Left lung (tissue), 10 donors: ENCODE data around the gene ARID5B. TPM values are rescaled to one million over a fixed set of nuclear protein-coding genes. Genes with fewer than 3 reads are reported as not detected.

Source experiments
- ATAC-seq: fragments of 200-7000 bp; cut with Tn5 transposase; one replicate; pipeline ENCODE4 v1.9.1; 2020; ENCODE audit warnings: moderate library complexity
- DNase-seq, 4 donors: peaks; one replicate each; pipeline ENCODE4 v3.0.0-alpha.2; 2013 to 2020
- H3K27ac ChIP-seq, 2 donors: fragments of 200-600 bp; sonication (generic) in 1 of 2; one replicate each; pipeline versions ENCODE4 v1.5.0 to v1.8.0; 2020 to 2021
- H3K27me3 ChIP-seq, 2 donors: fragments of 200-600 bp; sonication (generic) in 1 of 2; one replicate each; pipeline versions ENCODE4 v1.5.0 to v1.8.0; 2020 to 2021
- H3K36me3 ChIP-seq, 2 donors: fragments of 200-600 bp; sonication (generic) in 1 of 2; one replicate each; pipeline versions ENCODE4 v1.5.0 to v1.8.0; 2020 to 2021
- H3K4me1 ChIP-seq, 2 donors: fragments of 200-600 bp; one replicate each; pipeline ENCODE4 v1.8.0; 2021
- H3K4me3 ChIP-seq, 2 donors: fragments of 200-600 bp; sonication (generic) in 1 of 2; one replicate each; pipeline versions ENCODE4 v1.5.0 to v1.8.0; 2020 to 2021; ENCODE audit warnings: mild to moderate bottlenecking in 1 of 2
- H3K9me3 ChIP-seq, 2 donors: fragments of 200-600 bp; sonication (generic) in 1 of 2; one replicate each; pipeline versions ENCODE4 v1.5.0 to v1.8.0; 2020 to 2021
- intact Hi-C, 2 donors: fragments of 100-400 bp; cut with DNase I; formaldehyde crosslinking; loops; one replicate each; pipeline versions ENCODE4 v1.11.2 to v1.14.2; 2022
- polyA plus RNA-seq, 6 donors: library from polyadenylated mRNA; unstranded; fragments of 120-200 nt; gene quantifications; one replicate each; pipeline ENCODE4 v1.2.1, GENCODE V29; 2013; ENCODE audit not compliant: insufficient read length in 6 of 6
- total RNA-seq, 2 donors: library from RNA; stranded (reverse); fragmentation: NEBNext Ultra II Directional; extraction: Animal tissue kit (Norgen Biotek cat#: 25700); gene quantifications; one replicate each; pipeline ENCODE4 v1.2.1, GENCODE V29; 2021
- TF ChIP-seq, protein P1 (sequence below), 2 donors: fragments of 200-600 bp; sonication (generic) in 1 of 2; IDR thresholded peaks; one replicate each; pipeline versions ENCODE4 v1.5.0 to v1.8.0; 2021; ENCODE audit warnings: antibody characterized with exemption in 2 of 2
- donor health status: DM: no; HTN: yes; CAD: no.
- donor health status: DM: no; HTN: no; CAD: no.

ARID5B gene
- total and polyA plus RNA-seq, 8 donors = 29.9 to 51.5 (median 44.4) TPM

DNA sequence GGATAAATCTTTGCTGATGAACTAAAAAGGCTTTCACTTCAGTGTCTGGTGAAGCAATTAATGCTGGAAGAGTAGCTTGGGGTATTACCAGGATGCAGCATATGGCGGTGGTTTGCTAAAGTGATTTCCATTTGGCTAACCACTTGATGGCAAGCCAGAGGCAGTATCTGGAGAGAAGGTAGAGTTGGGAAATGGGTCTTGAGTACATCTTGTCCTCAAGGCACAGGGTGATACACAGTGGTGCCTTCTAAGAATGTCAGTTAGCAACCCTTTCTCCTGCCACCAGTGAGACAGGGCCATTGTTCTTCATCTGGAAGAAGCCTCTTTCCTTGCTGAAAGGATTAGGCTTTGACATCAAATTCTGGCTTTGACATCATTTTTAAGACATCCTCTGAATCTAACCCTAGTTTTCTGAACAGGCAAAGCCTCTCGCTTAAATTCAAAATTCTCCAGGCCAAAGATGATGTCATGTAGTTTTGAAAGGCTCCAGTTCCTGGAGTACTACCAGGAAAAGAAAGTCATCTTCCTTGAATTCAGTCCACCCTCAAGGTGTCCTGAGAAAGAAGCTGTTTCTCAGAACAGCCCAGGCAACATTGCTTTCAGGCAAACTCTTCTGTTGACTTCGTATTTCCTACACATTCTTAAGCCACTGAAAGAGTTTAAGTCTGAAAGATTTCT lies 162.4 kb downstream of the ARID5B start:
- no peaks in the 10 kb centered on the region for H3K9me3 ChIP-seq
- ATAC-seq = no peak
- DNase-seq = no peak
- H3K36me3 ChIP-seq = peaks cover 0 to 44% of the 10 kb centered on the region in 2 donors
- peaks cover 7 to 51% of the 10 kb centered on the region in 2 donors for H3K4me1 ChIP-seq
- H3K27me3 ChIP-seq = no peaks in the 10 kb centered on the region
- H3K4me3 ChIP-seq = no peak overlapping the region
- peak overlapping the region in 1 of 2 donors; percentile 38 for H3K27ac ChIP-seq
- TF ChIP-seq, protein P1, sequence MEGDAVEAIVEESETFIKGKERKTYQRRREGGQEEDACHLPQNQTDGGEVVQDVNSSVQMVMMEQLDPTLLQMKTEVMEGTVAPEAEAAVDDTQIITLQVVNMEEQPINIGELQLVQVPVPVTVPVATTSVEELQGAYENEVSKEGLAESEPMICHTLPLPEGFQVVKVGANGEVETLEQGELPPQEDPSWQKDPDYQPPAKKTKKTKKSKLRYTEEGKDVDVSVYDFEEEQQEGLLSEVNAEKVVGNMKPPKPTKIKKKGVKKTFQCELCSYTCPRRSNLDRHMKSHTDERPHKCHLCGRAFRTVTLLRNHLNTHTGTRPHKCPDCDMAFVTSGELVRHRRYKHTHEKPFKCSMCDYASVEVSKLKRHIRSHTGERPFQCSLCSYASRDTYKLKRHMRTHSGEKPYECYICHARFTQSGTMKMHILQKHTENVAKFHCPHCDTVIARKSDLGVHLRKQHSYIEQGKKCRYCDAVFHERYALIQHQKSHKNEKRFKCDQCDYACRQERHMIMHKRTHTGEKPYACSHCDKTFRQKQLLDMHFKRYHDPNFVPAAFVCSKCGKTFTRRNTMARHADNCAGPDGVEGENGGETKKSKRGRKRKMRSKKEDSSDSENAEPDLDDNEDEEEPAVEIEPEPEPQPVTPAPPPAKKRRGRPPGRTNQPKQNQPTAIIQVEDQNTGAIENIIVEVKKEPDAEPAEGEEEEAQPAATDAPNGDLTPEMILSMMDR (IDR thresholded peaks at IDR 0.05) = no peak
- intact Hi-C loops = no loop called here

DNA sequence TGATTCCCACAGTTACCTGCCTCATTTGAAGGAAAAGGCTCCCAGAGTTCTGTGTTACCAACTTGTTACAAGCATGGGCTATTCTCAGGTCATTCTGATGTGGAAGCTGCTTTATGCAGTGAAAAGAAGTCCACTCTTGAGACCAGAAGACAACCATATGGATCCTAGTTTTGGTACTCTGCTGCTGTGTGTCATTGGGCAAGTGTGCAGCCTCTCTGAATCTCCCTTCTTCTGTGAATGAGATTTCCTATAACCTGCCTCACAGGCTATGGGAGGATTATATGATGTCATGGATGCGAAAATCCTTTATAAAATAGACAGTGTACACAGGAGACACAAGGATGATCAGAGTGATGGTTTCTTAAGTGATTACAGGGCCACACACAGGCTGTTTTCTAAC lies 166.1 kb downstream of the ARID5B start:
- TF ChIP-seq, protein P1 (IDR thresholded peaks at IDR 0.05) = no peak
- Histone ChIP-seq H3K36me3 (peaks cover 0 to 54% of the 10 kb centered on the region in 2 donors), H3K27me3 (no peaks in the 10 kb centered on the region), H3K4me1 (peaks cover 2 to 36% of the 10 kb centered on the region in 2 donors), H3K9me3 (no peaks in the 10 kb centered on the region), H3K27ac (peak overlapping the region in 1 of 2 donors; percentile 59), H3K4me3 (no peak overlapping the region)
- ATAC-seq (no peak), DNase-seq (no peak)
- intact Hi-C loops = no loop called here

DNA sequence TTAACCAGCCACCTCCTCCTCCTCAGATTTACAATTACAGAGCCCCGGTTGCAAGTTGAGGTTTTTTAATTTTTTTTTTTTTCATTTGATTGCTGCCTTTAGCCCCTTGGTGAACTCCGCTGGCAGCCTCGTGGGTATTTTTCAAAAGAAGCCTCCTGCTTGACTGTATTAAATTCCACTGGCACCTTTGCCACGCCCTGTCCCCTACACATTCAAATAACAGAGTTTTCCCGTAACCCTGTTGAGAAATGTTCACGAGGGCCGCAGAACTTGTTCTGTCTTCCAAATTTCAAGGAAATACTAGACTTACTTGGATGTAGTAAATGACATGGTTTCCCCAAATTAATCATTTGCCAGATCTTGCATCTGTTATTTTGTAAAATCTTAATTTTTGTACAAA lies 167.0 kb downstream of the ARID5B start:
- peaks cover 0 to 55% of the 10 kb centered on the region in 2 donors for H3K36me3 ChIP-seq
- peaks cover 2 to 38% of the 10 kb centered on the region in 2 donors for H3K4me1 ChIP-seq
- DNase-seq (no peak), ATAC-seq (peak; percentile 82)
- H3K27ac ChIP-seq = peak overlapping the region in 1 of 2 donors; percentile 59
- no peak overlapping the region for H3K4me3 ChIP-seq
- TF ChIP-seq, protein P1 (IDR thresholded peaks at IDR 0.05) = no peak
- no peaks in the 10 kb centered on the region for H3K27me3 ChIP-seq
- no peaks in the 10 kb centered on the region for H3K9me3 ChIP-seq
- intact Hi-C loops = no loop called here

DNA sequence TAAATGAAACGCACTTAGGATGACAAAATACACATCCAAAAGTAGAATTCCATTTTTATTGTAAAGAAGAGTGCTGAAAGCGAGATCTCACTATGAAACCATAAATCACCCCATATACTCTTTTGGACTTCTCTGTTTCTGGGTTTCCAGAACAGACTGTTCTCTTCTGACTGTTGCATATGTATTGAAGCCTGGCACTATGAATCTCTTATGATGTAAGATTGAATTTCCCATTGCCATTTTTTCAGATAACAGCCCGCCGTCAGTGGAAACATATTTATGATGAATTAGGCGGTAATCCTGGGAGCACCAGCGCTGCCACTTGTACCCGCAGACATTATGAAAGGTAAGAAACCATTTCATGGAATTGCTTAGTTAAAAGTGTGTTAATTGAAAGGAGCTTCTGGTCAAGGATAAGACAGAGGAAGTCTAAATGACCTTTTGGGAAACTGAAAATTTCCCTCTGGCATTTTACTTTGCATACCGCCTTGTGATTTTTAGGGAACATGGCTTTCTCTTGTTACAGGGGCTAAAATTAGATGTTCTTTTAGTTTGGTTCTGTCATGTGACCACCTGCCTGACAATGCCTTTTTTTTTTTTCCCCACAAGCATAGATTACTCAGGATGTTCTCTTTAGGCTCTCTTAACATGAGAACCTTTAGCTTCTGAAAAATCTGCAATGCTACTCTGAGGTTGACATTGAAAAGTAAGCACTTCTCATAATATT lies 168.1 kb downstream of the ARID5B start:
- DNase-seq (no peak), ATAC-seq (no peak)
- intact Hi-C loops = no loop called here
- H3K27me3 ChIP-seq = no peaks in the 10 kb centered on the region
- no peaks in the 10 kb centered on the region for H3K9me3 ChIP-seq
- no peak overlapping the region for H3K4me3 ChIP-seq
- peak overlapping the region in 1 of 2 donors; percentile 59 for H3K27ac ChIP-seq
- TF ChIP-seq, protein P1 (IDR thresholded peaks at IDR 0.05) = no peak
- peaks cover 2 to 28% of the 10 kb centered on the region in 2 donors for H3K4me1 ChIP-seq
- H3K36me3 ChIP-seq = peaks cover 0 to 55% of the 10 kb centered on the region in 2 donors

- Histone ChIP-seq H3K27ac (no peak overlapping the region), H3K27me3 (no peaks in the 10 kb centered on the region), H3K4me3 (no peak overlapping the region), H3K9me3 (no peaks in the 10 kb centered on the region), H3K36me3 (peaks cover 0 to 68% of the 10 kb centered on the region in 2 donors), H3K4me1 (peaks cover 2 to 27% of the 10 kb centered on the region in 2 donors)
- DNase-seq = no peak
- intact Hi-C loops = no loop called here
- ATAC-seq = no peak
- TF ChIP-seq, protein P1 (IDR thresholded peaks at IDR 0.05) = no peak
Observed at GRCh38 chr10:62071846-62072281, 170.4 kb downstream of the ARID5B start.
